K562 (cell line): ENCODE results near the gene RAB25. TPM values are rescaled to one million over a fixed set of nuclear protein-coding genes. Genes with fewer than 3 reads are reported as not detected.
A peak's percentile ranks its signal among the peaks of the same experiment; 100 is the strongest.

ENCODE experiments used
- ATAC-seq: fragments of 200-7000 bp; cut with Tn5 transposase; 3 replicates; pipeline ENCODE4 v1.9.1; 2020; ENCODE audit warnings: moderate library complexity
- BruUV-seq: library from RNA; stranded (reverse); fragments of 400-500 nt; replicated peaks from 2 replicates; lab custom pipeline; 2021; lab: Mats Ljungman, UMichigan
- CTCF ChIA-PET: fragments of 300-600 bp; formaldehyde crosslinking; extraction: SDS; loops from one replicate; lab custom pipeline; 2021; ENCODE audit warnings: low intra/inter-chr PET ratio; lab: Yijun Ruan, JAX
- POLR2A ChIA-PET: fragments of 300-600, 350-650 bp; sonication (Branson Sonifier 250); formaldehyde crosslinking; extraction: SDS; loops from one replicate; lab custom pipeline; 2021; ENCODE audit warnings: antibody characterized with exemption, inconsistent platforms; lab: Yijun Ruan, JAX
- DNase-seq, 4 experiments: peaks; one replicate each; pipeline versions ENCODE4 v3.0.0 to v3.0.0-alpha.2; 2011 to 2018; ENCODE audit warnings: low spot score in 3 of 4, mixed read lengths in 3 of 4; ENCODE audit errors: extremely low read depth in 1 of 4
- FAIRE-seq: peaks from 2 replicates; lab custom pipeline; 2011; peaks lifted over from hg19 to GRCh38; lab: Jason Lieb, UNC
- H2AFZ ChIP-seq: 2 replicates; pipeline ENCODE4 v1.6.0; 2011; ENCODE audit warnings: low read depth, low read length, control low read depth, inconsistent platforms
- H3K27ac ChIP-seq: fragments of 200-600 bp; 3 replicates; pipeline ENCODE4 v1.8.0; 2011; ENCODE audit warnings: low read depth, mild to moderate bottlenecking, control low read depth, inconsistent platforms, low read length, moderate library complexity, mixed read lengths; ENCODE audit errors: extremely low read depth
- H3K27me3 ChIP-seq, 2 experiments: fragments of 300-600 bp in 1 of 2; 2 replicates in 1 of 2; 3 replicates in 1 of 2; pipeline versions ENCODE4 v1.6.0 to v1.8.0; 2011; ENCODE audit warnings: inconsistent platforms in 2 of 2, low read length in 2 of 2, mild to moderate bottlenecking in 1 of 2, mixed read lengths in 1 of 2, moderate library complexity in 1 of 2; ENCODE audit not compliant: control insufficient read depth in 2 of 2, insufficient read depth in 2 of 2
- H3K36me3 ChIP-seq: fragments of 300-600 bp; 3 replicates; pipeline ENCODE4 v1.8.0; 2011; ENCODE audit warnings: mild to moderate bottlenecking, low read length, inconsistent platforms; ENCODE audit not compliant: control insufficient read depth, insufficient read depth
- H3K4me1 ChIP-seq, 2 experiments: fragments of 200-600 bp in 1 of 2; replicated peaks in 1 of 2; 2 replicates in 1 of 2; 3 replicates in 1 of 2; pipeline versions ENCODE4 v1.5.1 to v1.8.0; 2011; ENCODE audit warnings: inconsistent platforms in 2 of 2, low read length in 2 of 2, mild to moderate bottlenecking in 1 of 2, mixed read lengths in 1 of 2, moderate library complexity in 1 of 2; ENCODE audit not compliant: control insufficient read depth in 2 of 2, insufficient read depth in 2 of 2
- H3K4me2 ChIP-seq: 2 replicates; pipeline ENCODE4 v1.6.1; 2011; ENCODE audit warnings: low read length, control low read depth, inconsistent platforms, mixed read lengths; ENCODE audit not compliant: insufficient read depth
- H3K4me3 ChIP-seq: fragments of 200-600 bp; sonication (generic), shearing (Covaris generic); 2 replicates; pipeline ENCODE4 v1.5.1; 2016; ENCODE audit warnings: control low read depth, inconsistent platforms
- H3K79me2 ChIP-seq: fragments of 200-600 bp; 3 replicates; pipeline ENCODE4 v1.8.0; 2011; ENCODE audit warnings: low read length, inconsistent platforms; ENCODE audit not compliant: control insufficient read depth, insufficient read depth
- H3K9ac ChIP-seq, 2 experiments: 2 replicates each; pipeline versions ENCODE4 v1.6.0 to v1.6.1; 2011; ENCODE audit warnings: low read depth in 2 of 2, low read length in 2 of 2, control low read depth in 1 of 2, inconsistent platforms in 1 of 2, mild to moderate bottlenecking in 1 of 2, mixed read lengths in 1 of 2; ENCODE audit not compliant: insufficient read depth in 1 of 2
- H3K9me1 ChIP-seq: one replicate; pipeline ENCODE4 v1.6.0; 2011; ENCODE audit warnings: inconsistent platforms, mild to moderate bottlenecking, low read length, moderate library complexity; ENCODE audit not compliant: control insufficient read depth, insufficient read depth
- H3K9me3 ChIP-seq: replicated peaks from 2 replicates; pipeline ENCODE4 v1.5.1; 2011; ENCODE audit warnings: low read depth, low read length, inconsistent platforms; ENCODE audit not compliant: control insufficient read depth, insufficient read depth
- H4K20me1 ChIP-seq: replicated peaks from 2 replicates; pipeline ENCODE4 v1.6.1; 2011; ENCODE audit warnings: low read length, inconsistent platforms, mixed read lengths; ENCODE audit not compliant: control insufficient read depth, insufficient read depth
- BRF1 ChIP-seq: IDR thresholded peaks from 3 replicates; pipeline ENCODE4 v1.6.1; 2011; ENCODE audit warnings: borderline replicate concordance, mild to moderate bottlenecking; ENCODE audit not compliant: insufficient read length; ENCODE audit errors: extremely low read depth
- HMG20A ChIP-seq: fragments of 450-650 bp; formaldehyde crosslinking; conservative IDR thresholded peaks from 2 replicates; pipeline ENCODE4 v1.4.0; 2020; ENCODE audit warnings: mild to moderate bottlenecking, mixed read lengths
- HMGN3 ChIP-seq: IDR thresholded peaks from 2 replicates; pipeline ENCODE4 v1.6.1; 2011; ENCODE audit warnings: borderline replicate concordance, low read depth, mild to moderate bottlenecking, mixed read lengths, low read length; ENCODE audit not compliant: insufficient read length; ENCODE audit errors: extremely low read depth
- TCFL5 ChIP-seq: fragments of 250-450 bp; sonication (Bioruptor Pico); conservative IDR thresholded peaks from 2 replicates; pipeline ENCODE4 v1.6.1; 2021; ENCODE audit warnings: mild to moderate bottlenecking, moderate library complexity, matching md5 sums
- ZFP36 ChIP-seq: fragments of 150-350 bp; IDR thresholded peaks from 2 replicates; pipeline ENCODE4 v1.6.1; 2018; ENCODE audit warnings: low read length, low read depth; ENCODE audit not compliant: partially characterized antibody
- ZNF232 ChIP-seq: sonication (generic); formaldehyde crosslinking; IDR thresholded peaks from 2 replicates; pipeline ENCODE4 v1.8.0; 2022; ENCODE audit warnings: mild to moderate bottlenecking, missing genetic modification reagents
- WGBS: fragments of 100-300 bp; shearing (Covaris generic); methylation state at CpG from one replicate; pipeline ENCODE4 v1.1.6; 2016; ENCODE audit warnings: low coverage, mixed read lengths; ENCODE audit not compliant: insufficient coverage; ENCODE audit errors: missing lambda C conversion rate; 5-methylcytosine and 5-hydroxymethylcytosine counted together
- in situ Hi-C: fragments of 300-500 bp; cut with MboI; formaldehyde crosslinking; loops from 4 replicates; pipeline ENCODE4 v1.15.0; 2018; ENCODE audit warnings: inconsistent platforms, mixed read lengths
- intact Hi-C: fragments of 100-400 bp; cut with micrococcal nuclease; formaldehyde crosslinking; loops from 2 replicates; pipeline ENCODE4 v1.14.2; 2022
- polyA plus RNA-seq, 8 experiments: library from polyadenylated mRNA; depleted of rRNA in 4 of 8; stranded (reverse) in 5 of 8; unstranded in 3 of 8; fragments of >200 nt; fragmentation: Nextera tagmentation in 2 of 8; fragmentation: Illumina TruSeq in 1 of 8; extraction: Ambion mirVana in 2 of 8; extraction: Trizol in 1 of 8; gene quantifications; 2 replicates each; pipeline versions ENCODE4 v1.2.1 to v1.2.3, GENCODE V29; 2011 to 2014; ENCODE audit warnings: inconsistent platforms in 1 of 8, missing spikeins in 1 of 8
- total RNA-seq, 7 experiments: library from RNA; depleted of rRNA in 6 of 7; stranded (reverse); fragments of >200 nt in 6 of 7; fragmentation: Illumina TruSeq in 2 of 7; extraction: Trizol in 2 of 7; gene quantifications; 2 replicates each; pipeline versions ENCODE4 v1.2.1 to v1.2.3, GENCODE V29; 2011 to 2021; ENCODE audit warnings: low replicate concordance in 1 of 7
- TF ChIP-seq, protein P1 (sequence below): IDR thresholded peaks from 2 replicates; pipeline ENCODE4 v1.6.1; 2016; ENCODE audit warnings: missing genetic modification characterization, missing compliant biosample characterization
- TF ChIP-seq, protein P2 (sequence below): fragments of 450-650 bp; IDR thresholded peaks from 2 replicates; pipeline ENCODE4 v1.6.1; 2016
- TF ChIP-seq, protein P3 (sequence below): conservative IDR thresholded peaks from 2 replicates; pipeline ENCODE4 v1.6.1; 2011; ENCODE audit warnings: low read depth, mild to moderate bottlenecking, low read length; ENCODE audit not compliant: control insufficient read depth
- TF ChIP-seq, protein P4 (sequence below): IDR thresholded peaks from 2 replicates; pipeline ENCODE4 v1.6.1; 2011; ENCODE audit warnings: borderline replicate concordance, low read depth, mild to moderate bottlenecking, moderate library complexity, low read length; ENCODE audit not compliant: insufficient read depth, poor library complexity, severe bottlenecking

Gene RAB25
- total and polyA plus RNA-seq, 9 of the 15 experiments (the other 6 are each of a cell fraction or from before 2014, with no cell fraction given): 0.10 to 0.27 (median 0.13) TPM; not detected in 6

DNA sequence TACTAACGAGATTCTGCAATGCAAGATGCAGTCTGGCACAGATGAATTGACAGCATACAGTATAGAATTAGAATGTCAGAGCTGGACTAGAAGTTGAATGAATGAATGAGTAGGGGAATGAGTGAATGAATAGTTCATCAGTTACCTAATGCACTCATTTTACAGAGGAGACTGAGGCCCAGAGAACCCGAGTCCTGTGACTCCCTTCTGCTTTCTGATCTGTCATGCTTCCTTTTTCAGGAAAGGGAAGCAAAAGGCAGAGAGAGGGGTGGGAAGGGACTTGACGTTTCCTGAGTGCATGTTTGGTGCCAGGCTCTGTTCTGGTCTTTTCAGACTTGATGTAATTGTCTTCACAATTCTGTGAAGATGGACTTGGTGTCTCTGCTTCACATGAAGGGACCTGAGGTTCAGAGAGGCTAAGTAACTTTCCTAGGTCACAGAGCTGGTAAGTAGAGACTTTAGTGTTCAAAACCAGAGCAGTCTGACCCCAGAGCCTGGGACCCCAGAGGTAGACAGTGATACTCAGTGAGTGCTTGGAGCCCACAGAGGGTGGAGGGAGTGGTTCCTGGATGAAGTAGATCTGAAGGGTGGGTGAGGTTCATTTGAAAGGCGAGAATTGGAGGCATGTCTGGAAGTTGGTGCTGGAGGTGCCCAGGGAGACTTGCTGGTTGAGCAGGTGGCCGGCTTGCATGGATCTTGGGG, 29.3 kb downstream of the RAB25 start (continued):
- TF ChIP-seq ZNF232 (CRISPR knock-in tag) (no peak), HMG20A (CRISPR knock-in tag) (no peak)

DNA sequence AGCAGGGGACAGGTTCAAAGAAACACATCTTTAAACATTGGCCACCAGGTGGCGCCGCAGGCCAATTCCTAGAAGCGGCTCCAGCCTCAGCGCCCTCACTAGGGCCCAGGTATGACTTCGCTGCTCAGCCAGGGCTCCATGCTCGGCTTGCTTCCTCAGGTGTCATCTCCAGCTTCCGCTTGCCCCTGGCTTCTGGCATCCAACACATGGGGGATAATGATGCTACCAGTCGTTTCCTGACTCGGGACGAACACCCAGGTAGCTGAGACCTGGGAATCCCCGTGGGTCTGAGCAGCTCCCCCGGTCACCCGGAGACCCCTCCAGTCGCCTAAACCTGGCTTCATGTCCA, 29.9 kb downstream of the RAB25 start:
- Histone ChIP-seq H2AFZ (no peak overlapping the region), H3K27me3 (no peaks in the 10 kb centered on the region), H4K20me1 (no peaks in the 10 kb centered on the region), H3K79me2 (no peaks in the 10 kb centered on the region), H3K4me2 (no peak overlapping the region), H3K9ac (0 out of 4 replicates have a peak overlapping the region, but pooled peaks of 1 of the 2 experiments have one; percentile 3), H3K4me3 (no peak overlapping the region), H3K36me3 (no peaks in the 10 kb centered on the region), H3K9me1 (no peaks in the 10 kb centered on the region), H3K27ac (no peak overlapping the region), H3K4me1 (peaks cover 0 to 8% of the 10 kb centered on the region in 2 experiments; a peak in 2 of 5 replicates), H3K9me3 (0 out of 2 replicates have a peak, but pooled peaks cover 2% of the 10 kb centered on the region)
- in situ Hi-C loops: loop anchor here (5.0 kb wide), 2 partner anchors 41 to 131 kb away; no protein-coding TSS in a partner anchor
- 42% methylated on average over 14 of the region's 14 CpGs for WGBS
- ATAC-seq (peak; percentile 99), FAIRE-seq (peak; percentile 88), DNase-seq (peak; percentile 79 to 92 (median 82))
- CTCF ChIA-PET: interaction anchor here (1.0 to 3.2 kb wide), 6 partner anchors 26 to 355 kb away, joined by 3 to 51 read pairs (median 6); no protein-coding TSS in a partner anchor
- BruUV-seq: no TSS peak
- POLR2A ChIA-PET: interaction anchor here (1.0 to 1.6 kb wide), 2 partner anchors 32 to 39 kb away, joined by 4 to 6 read pairs; no protein-coding TSS in a partner anchor
- intact Hi-C loops: loop anchor here (1.0 to 10.0 kb wide), 2 partner anchors 39 to 354 kb away; no protein-coding TSS in a partner anchor
- TF ChIP-seq, protein P1, sequence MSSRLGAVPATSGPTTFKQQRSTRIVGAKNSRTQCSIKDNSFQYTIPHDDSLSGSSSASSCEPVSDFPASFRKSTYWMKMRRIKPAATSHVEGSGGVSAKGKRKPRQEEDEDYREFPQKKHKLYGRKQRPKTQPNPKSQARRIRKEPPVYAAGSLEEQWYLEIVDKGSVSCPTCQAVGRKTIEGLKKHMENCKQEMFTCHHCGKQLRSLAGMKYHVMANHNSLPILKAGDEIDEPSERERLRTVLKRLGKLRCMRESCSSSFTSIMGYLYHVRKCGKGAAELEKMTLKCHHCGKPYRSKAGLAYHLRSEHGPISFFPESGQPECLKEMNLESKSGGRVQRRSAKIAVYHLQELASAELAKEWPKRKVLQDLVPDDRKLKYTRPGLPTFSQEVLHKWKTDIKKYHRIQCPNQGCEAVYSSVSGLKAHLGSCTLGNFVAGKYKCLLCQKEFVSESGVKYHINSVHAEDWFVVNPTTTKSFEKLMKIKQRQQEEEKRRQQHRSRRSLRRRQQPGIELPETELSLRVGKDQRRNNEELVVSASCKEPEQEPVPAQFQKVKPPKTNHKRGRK (tag): no peak
- TF ChIP-seq, protein P2, sequence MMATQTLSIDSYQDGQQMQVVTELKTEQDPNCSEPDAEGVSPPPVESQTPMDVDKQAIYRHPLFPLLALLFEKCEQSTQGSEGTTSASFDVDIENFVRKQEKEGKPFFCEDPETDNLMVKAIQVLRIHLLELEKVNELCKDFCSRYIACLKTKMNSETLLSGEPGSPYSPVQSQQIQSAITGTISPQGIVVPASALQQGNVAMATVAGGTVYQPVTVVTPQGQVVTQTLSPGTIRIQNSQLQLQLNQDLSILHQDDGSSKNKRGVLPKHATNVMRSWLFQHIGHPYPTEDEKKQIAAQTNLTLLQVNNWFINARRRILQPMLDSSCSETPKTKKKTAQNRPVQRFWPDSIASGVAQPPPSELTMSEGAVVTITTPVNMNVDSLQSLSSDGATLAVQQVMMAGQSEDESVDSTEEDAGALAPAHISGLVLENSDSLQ: no peak
- TF ChIP-seq, protein P3, sequence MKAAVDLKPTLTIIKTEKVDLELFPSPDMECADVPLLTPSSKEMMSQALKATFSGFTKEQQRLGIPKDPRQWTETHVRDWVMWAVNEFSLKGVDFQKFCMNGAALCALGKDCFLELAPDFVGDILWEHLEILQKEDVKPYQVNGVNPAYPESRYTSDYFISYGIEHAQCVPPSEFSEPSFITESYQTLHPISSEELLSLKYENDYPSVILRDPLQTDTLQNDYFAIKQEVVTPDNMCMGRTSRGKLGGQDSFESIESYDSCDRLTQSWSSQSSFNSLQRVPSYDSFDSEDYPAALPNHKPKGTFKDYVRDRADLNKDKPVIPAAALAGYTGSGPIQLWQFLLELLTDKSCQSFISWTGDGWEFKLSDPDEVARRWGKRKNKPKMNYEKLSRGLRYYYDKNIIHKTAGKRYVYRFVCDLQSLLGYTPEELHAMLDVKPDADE: no peak
- no peak for TF ChIP-seq BRF1
- TF ChIP-seq TCFL5: no peak
- TF ChIP-seq, protein P4, sequence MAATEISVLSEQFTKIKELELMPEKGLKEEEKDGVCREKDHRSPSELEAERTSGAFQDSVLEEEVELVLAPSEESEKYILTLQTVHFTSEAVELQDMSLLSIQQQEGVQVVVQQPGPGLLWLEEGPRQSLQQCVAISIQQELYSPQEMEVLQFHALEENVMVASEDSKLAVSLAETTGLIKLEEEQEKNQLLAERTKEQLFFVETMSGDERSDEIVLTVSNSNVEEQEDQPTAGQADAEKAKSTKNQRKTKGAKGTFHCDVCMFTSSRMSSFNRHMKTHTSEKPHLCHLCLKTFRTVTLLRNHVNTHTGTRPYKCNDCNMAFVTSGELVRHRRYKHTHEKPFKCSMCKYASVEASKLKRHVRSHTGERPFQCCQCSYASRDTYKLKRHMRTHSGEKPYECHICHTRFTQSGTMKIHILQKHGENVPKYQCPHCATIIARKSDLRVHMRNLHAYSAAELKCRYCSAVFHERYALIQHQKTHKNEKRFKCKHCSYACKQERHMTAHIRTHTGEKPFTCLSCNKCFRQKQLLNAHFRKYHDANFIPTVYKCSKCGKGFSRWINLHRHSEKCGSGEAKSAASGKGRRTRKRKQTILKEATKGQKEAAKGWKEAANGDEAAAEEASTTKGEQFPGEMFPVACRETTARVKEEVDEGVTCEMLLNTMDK: peak; percentile 41
- TF ChIP-seq ZFP36: no peak
- no peak for TF ChIP-seq HMGN3
